Stimulated activated CD4-positive, alpha-beta T cell treated with anti-CD3 and anti-CD28 coated beads, Interleukin-4, amount 100 ng/mL, for 4 hours (primary cell): ENCODE measurements around the gene SFI1.

Experiments
- DNase-seq, 2 experiments: peaks; one replicate each; pipeline ENCODE4 v3.0.0-alpha.2; 2020

The SFI1 gene

DNA sequence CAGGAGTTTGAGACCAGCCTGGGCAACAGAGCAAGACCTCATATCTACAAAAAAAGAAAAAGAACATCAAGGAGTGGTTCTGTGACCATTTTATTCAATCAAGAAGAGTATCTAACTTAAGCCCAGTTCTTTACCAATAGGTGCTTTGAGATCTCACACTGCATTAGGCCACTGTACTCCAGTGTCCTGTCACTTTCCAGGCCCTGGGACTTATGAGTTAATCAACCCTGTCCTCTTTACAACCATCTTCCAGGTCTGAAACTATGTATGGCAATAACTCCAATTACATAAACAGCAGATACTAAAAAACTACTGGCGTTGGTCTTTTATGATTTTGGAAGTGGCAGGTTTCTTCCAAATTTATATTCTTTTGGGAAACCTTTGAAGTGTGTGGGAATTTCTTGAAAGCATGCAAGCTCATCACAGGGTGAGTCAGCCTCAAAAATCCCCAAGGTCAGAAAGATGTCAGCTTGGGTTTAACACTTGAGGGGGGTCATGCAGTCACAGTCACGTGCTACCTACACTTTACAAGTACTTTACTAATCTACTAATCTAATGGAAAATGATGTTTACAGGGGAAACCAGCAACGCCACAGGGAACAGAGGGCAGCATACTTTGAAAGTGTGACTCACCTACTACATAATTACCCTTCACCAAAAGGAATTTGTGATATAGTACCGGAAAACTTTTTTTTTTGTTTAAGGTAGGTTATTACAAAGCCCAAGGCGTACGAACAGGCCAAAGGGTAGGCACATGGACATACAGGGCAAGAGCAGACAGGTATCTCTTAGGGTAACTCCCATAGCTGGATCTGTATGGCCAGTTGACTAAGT is 150.1 kb downstream of the SFI1 start:
- DNase-seq: peak; percentile 27 to 59

DNA sequence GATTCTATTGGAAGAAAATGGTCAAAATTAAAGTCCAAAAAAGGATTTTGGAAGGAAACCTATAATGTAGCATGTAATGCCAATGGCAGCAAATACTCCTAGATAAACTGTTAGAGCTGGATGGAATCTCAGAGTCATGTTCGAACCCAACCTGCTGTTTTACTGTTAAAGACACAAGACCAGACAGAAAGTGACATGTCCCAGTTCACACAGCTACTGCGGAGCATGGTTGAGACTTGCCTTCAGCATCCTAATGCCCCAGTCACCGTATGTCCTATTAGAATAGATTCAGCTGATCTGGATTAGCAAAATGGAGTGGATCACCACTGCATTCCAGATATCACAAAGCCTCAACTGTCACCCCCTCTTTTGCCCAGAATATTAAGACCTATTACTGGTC is 150.7 kb downstream of the SFI1 start:
- DNase-seq: no peak

DNA sequence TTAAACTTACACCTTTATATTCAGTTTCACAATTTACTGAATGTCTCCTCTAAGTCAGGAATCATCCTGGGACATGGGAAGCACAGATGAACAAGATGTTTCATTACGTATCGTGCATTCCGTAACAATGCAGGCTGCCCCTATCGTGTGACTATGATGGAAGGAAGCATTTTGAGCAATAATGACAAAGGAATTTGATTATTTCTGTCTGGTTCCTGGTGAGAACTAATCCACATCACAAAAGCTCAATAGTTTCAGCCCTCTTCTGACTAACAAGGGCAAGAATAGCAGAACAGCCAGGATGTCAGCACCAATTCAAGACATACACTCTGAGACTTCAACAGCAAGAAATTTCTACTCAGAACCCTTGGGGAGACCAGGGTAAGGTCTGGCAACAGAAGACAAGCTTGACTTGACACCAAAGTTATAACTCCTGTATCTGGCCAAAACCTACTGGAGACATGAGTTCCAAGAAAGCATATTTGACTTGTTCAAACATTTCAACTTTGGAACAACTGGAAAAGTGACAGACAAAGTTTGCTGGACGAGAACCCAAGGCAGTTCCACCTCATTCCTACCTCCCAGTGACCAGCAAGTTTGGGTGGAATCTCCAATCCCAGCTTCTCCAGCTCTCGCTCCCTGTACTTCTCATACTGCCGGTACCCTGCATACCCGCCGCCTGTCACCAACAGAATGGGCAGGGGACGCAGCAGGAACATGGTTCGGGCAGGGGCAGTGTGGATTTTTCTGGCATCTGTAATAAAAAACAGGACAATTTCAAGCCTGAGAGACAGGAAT is 151.4 kb downstream of the SFI1 start:
- DNase-seq: no peak

DNA sequence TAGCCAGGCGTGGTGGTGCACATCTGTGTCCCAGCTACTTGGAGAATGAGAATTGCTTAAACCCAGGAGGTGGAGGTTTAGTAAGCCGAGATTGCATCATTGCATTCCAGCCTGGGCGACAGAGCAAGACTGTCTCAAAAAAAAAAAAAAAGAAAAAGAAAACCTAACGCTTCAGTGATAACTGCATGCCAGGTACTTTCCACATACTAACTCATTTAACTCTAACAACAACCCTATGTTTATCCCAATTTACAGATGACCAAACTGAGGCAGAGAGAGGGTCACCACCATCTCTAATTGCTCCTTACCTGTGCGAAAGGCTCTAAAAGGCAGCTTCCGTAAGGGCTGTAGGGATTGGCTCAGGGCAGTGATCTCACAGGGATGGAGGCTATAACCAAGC is 154.1 kb downstream of the SFI1 start:
- no peak for DNase-seq

DNA sequence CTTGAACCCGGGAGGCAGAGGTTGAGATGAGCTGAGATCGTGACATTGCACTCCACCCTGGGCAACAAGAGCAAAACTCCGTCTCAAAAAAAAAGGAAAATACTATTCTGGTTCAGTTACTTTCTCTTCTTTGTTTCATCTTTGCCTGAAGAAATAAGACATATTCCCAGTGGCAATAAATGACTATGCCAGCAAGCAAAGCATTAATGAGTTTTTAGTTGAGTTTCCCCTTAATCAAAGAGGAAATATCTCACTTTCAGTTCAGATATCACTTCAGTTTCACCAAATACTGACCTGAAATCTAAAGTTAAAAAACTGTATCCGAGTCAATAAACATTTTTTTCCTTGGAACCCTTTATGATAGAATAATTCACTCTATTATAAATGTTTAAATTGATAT is 155.3 kb downstream of the SFI1 start:
- no peak for DNase-seq

DNA sequence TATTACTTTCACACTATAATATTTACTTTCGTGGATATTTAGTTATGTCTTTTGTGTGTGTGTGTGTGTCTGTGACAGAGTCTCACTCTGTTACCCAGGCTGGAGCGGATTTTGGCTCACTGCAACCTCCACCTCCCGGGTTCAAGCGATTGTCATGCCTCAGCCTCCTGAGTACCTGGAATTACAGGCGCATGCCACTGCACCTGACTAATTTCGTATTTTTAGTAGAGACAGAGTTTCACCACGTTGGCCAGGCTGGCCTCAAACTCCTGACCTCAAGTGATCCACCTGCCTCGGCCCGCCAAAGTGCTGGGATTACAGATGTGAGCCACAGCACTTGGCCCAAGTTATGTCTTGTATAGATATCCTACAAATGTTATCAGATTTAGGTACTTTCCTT is 155.8 kb downstream of the SFI1 start:
- no peak for DNase-seq

DNA sequence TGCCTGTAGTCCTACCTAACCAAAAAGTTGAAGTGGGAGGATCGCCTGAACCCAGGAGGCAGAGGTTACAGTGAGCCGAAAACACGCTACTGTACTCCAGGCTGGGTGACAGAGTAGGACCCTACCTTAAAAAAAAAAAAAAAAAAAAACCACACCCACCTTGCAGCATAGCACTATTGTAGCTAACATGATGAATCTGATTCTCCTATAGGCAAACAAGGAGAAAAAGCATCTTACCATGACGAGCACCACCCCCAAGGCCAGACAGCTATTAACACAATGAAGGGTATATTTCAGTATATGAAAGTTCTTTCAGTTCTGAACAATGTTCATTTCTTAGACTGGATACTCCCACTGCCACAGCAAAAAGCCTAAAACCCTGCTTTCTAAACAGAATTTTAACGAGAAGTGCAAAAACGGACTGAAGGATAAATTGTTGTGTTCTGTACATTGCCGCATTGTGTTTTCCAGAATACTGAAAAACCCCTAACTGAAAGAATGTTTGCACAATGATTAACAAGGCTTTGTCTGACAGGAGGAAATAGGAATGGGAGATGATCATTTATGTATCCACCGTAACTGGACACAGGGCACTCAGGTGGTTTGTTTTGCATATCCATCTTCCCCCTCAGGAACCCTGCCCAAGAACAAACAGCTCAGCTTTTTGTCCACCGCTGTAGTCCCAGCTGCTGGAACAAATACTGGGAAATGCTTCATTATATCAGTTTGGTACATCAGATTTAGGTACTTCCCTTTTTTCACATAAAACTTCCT is 156.8 kb downstream of the SFI1 start:
- DNase-seq: no peak

DNA sequence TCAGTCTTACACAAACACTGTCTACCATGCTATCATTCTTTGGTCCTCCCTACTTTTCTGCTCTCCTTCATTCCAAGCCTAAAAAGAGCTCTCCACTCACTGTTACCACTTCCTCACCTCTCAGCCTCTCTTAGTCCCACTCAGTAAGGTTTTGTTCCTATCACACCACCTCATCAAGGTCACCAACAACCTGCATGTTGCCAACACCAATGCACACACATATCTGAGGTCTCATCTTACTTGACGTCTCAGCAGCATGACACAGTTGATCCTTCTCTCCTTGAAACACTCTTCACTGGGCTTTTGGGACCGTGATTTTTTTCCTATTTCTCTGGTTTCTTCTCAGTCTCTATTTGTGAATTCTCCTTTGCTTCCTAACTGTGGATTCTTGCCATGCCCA is 157.6 kb downstream of the SFI1 start:
- no peak for DNase-seq

DNA sequence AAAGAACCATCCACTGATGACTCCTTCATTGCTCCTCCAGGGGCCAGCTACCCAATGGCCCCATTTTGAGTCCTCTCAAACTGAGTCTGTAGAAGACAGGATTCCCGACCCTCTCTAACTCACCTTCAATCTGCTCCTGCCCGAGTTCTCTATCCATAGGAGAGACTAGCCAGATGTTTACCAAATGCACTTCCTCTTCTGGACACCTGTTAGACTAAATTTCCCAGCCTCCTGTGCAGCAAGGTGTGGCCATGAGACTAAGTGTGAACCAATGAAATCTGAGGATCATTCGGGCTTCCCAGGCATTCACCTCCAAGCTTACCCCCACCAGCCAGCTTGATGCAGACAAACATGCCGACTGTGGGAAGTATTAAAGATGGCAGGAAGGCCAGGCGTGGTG is 158.1 kb downstream of the SFI1 start:
- DNase-seq: no peak

DNA sequence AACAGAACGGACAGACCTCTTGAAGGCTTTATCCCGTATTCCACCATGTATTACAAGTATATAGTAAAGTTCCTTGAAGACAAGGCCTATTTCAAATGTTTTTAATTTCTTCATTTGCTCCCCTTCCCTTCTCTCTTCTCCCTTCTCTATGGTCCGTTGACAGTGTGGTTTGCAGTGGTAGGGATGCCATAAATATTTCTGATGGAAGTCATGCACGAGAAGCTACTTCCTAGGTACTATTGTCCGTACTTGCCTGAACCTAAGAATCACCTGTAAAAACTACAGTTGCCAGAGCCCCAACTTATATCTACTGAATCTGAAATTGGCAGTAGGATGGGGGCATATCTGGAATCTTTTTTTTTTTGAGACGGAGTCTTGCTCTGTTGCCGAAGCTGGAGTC is 162.9 kb downstream of the SFI1 start:
- DNase-seq: no peak

DNA sequence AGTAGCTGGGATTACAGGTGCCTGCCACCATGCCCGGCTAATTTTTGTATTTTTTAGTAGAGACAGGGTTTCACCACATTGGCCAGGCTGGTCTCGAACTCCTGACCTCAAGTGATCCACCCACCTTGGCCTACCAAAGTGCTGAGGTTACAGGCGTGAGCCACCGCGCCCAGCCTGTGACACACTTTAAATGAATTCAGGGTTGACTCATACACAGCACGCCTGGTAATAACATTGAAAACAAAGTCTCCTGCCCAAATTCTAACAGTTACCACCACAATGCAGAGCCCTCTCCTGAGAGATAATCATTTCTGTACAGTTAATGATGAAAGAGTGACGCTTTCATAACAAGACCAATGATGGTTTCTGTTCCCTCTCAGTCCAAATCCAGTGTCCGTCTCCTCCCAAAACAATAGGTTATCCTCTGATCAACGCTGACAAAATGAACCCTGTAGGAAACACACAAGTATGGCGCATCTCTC is 164.6 kb downstream of the SFI1 start:
- peak in 1 of 2 experiments; percentile 31 for DNase-seq

DNA sequence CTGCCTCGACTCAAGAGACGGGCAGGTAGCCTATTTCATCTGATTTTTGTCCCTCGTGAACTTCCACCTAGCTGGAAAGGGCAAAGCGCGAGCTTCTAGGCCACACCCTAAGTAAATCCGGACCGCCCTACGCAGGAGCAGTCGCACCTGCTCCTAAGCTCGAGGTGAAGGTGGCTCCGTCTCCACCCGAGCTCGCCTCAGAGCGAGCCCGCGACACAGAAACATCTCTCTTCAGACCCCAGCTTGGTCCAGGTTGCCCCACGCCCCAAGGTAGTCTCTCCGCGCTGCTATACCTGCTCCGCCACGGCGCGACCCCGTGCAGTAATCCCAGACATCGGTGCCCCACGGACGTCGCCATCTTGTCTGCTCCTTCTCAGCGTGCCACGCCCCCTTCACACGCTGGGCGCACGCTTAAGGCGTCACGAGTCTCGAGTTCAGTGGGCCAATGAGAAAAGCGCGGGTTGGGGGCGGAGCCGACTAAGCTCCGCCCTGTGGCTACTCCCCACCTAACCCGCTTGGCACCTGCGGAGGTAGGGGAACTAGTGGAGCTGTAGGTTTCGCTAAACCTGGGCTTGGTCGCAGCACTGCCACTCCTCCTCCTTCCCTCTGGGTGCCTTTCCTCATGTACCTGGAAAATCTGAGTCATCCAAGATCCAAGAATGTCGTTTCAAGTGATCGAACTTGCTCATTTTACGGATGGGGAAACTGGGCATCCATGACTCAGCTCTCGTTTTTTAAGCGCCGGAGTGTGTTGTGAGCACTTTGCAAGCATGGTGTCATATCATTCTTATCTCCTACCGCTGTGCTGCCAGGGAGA is 165.7 kb downstream of the SFI1 start, which contains the start of gene PISD:
PISD (minus strand) TSS at position 365 of the 817 bp plus-strand sequence; CDS start at position 358, 7 bp downstream.
- DNase-seq: peak; percentile 93 to 96

DNA sequence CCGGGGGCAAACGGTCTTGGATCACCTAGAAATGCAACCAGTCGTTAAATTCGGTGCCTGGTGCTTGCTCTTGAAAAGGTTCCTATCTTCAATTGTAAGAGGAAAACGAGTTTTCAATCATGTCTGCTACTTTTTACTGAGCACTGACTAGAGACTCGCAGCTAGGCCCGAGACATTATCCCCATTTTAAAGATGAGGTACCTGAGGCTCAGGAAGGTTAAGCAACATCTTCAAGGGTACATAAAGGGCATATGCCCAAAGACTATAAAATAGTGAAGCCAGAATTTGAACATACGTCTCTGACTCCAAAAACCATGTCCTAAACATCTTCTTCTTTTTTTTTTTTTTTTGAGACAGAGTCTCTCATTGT is 166.3 kb downstream of the SFI1 start:
- DNase-seq: no peak
